ENCODE results near the gene MCF2L2. TPM values are rescaled to one million over a fixed set of nuclear protein-coding genes. Genes with fewer than 3 reads are reported as not detected.

Gene MCF2L2
- total and polyA plus RNA-seq, 2 experiments from 2014 or later = 4.4 to 12.9 TPM

DNA sequence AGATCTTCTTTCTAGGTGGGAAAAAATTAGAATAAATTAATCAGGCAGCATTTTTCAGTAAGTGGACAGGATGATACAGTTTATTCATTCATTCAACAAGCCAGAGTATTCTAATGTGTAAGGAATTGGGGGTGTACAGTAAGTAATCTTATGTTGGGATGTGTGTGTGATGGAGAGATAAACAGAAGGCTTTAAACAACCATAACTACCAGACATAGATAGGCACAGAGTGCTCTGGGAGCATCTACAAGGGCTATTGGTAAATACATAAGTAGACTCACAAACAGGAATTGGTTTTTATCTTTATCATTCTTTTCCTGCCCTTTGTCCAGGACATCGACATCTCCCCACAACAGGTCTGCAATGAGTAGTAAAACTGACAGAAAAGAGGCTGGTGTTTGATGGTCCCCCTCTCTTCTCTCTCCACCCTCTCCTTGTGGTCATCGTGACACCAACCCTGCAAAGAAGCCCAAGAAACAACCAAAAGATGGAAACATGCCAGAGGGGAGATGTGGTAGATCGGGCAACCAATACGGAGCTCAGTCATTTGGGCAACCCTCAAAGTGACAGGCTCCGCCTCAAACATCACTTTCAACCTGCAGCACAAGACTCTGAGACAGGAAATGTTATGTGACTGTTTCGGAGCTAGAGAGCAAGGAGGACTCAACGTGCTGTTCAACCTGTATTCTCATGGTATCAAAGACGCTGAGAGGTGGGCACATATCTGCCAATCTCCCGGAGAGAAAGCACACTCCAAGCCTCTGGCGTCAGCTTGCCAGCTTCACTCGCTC is 204.0 kb downstream of the MCF2L2 start:
- Histone ChIP-seq H3K9me3 (ENCODE audit: low read depth) (no peaks in the 10 kb centered on the region), H3K27ac (no peak overlapping the region), H3K36me3 (peaks cover 2% of the 10 kb centered on the region), H3K4me1 (ENCODE audit: low read depth) (no peaks in the 10 kb centered on the region), H3K4me3 (no peak overlapping the region), H3K27me3 (no peaks in the 10 kb centered on the region)
- TF ChIP-seq, protein P1, sequence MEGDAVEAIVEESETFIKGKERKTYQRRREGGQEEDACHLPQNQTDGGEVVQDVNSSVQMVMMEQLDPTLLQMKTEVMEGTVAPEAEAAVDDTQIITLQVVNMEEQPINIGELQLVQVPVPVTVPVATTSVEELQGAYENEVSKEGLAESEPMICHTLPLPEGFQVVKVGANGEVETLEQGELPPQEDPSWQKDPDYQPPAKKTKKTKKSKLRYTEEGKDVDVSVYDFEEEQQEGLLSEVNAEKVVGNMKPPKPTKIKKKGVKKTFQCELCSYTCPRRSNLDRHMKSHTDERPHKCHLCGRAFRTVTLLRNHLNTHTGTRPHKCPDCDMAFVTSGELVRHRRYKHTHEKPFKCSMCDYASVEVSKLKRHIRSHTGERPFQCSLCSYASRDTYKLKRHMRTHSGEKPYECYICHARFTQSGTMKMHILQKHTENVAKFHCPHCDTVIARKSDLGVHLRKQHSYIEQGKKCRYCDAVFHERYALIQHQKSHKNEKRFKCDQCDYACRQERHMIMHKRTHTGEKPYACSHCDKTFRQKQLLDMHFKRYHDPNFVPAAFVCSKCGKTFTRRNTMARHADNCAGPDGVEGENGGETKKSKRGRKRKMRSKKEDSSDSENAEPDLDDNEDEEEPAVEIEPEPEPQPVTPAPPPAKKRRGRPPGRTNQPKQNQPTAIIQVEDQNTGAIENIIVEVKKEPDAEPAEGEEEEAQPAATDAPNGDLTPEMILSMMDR (IDR thresholded peaks at IDR 0.05; ENCODE audit: low read depth, low read length) = no peak
- no peak for DNase-seq (ENCODE audit: low read depth in 1 of 2, low spot score in 1 of 2)

DNA sequence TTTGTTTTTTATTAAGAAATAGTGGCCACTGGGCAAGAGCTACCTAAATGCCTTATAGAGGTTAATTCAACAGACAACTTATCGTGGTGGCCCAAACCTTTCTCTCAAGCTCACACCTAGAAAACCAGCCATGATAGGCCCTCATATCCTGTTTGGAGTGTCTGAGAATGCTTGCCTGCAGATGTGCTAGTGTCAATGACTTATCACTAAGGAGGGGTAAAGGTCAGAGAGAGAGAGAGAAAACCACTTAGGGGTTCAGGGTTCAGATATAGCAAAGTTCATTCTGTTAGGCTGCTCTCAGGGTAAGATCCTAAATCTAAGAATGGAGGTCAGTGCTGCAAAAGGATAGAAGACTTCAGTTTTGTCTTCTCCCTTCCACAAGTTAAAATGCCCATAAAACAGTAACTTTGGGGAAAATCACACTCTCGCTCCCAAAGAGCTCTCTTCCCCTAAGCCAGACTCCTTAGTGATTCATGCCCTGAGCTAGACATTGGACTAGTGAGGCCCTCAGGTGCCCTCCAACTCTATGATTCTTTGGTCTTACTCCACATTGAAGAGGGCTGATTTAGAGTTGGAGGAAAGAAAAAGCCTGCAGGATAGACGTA is 205.7 kb downstream of the MCF2L2 start:
- TF ChIP-seq, protein P1 (IDR thresholded peaks at IDR 0.05; ENCODE audit: low read depth, low read length) = no peak
- no peak for DNase-seq (ENCODE audit: low read depth in 1 of 2, low spot score in 1 of 2)
- Histone ChIP-seq H3K27ac (no peak overlapping the region), H3K4me3 (no peak overlapping the region), H3K27me3 (no peaks in the 10 kb centered on the region), H3K9me3 (ENCODE audit: low read depth) (no peaks in the 10 kb centered on the region), H3K36me3 (peaks cover 2% of the 10 kb centered on the region), H3K4me1 (ENCODE audit: low read depth) (no peaks in the 10 kb centered on the region)

DNA sequence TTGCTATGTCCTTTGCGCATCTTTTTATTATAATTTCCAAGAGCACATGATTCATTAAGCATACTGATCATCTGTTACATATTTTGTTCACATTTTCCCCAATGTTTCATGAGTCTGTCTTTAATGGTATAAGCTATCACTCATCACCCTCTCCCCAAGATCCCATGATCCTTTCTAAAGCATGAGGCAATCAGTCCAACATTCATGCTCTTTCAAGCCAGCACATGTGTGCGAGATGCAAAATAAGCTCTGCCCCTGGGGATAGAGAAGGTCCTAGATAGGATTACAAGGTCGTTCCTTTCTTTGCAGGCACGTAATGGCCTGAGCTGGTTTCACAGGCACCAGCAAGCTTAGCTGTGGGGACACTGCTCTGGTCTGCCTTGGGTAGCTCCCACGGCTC is 207.6 kb downstream of the MCF2L2 start:
- H3K27ac ChIP-seq = no peak overlapping the region
- no peak overlapping the region for H3K4me3 ChIP-seq

DNA sequence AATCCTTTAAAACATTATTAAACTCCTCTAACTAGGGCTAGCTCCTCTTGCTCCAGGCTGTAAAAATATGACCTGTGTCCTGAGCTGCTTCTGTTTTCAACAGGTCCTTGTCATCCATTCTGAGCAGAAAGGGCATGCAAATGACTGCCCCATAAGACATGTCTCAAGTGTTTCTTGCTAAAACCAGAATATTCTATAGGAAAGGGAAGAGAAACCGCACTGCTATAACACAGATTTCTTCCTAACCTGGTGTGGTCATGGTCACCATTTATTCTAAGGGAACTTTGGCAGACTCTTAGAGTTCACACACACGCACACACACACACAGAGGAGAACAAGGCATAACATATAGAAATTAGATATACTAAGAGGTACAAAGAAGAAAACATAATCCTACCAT is 209.6 kb downstream of the MCF2L2 start:
- no peaks in the 10 kb centered on the region for H3K4me1 ChIP-seq (ENCODE audit: low read depth)
- no peak overlapping the region for H3K27ac ChIP-seq
- H3K9me3 ChIP-seq (ENCODE audit: low read depth) = no peaks in the 10 kb centered on the region
- peaks cover 4% of the 10 kb centered on the region for H3K36me3 ChIP-seq
- no peak overlapping the region for H3K4me3 ChIP-seq
- no peaks in the 10 kb centered on the region for H3K27me3 ChIP-seq
- DNase-seq (ENCODE audit: low read depth in 1 of 2, low spot score in 1 of 2) = no peak
- TF ChIP-seq, protein P1 (IDR thresholded peaks at IDR 0.05; ENCODE audit: low read depth, low read length) = no peak

More for the DNA sequence above, 207.6 kb downstream of the MCF2L2 start:
- Histone ChIP-seq H3K36me3 (peaks cover 2% of the 10 kb centered on the region), H3K27me3 (no peaks in the 10 kb centered on the region), H3K4me1 (ENCODE audit: low read depth) (no peaks in the 10 kb centered on the region), H3K9me3 (ENCODE audit: low read depth) (no peaks in the 10 kb centered on the region)
- TF ChIP-seq, protein P1 (IDR thresholded peaks at IDR 0.05; ENCODE audit: low read depth, low read length) = no peak
- DNase-seq (ENCODE audit: low read depth in 1 of 2, low spot score in 1 of 2) = no peak

DNA sequence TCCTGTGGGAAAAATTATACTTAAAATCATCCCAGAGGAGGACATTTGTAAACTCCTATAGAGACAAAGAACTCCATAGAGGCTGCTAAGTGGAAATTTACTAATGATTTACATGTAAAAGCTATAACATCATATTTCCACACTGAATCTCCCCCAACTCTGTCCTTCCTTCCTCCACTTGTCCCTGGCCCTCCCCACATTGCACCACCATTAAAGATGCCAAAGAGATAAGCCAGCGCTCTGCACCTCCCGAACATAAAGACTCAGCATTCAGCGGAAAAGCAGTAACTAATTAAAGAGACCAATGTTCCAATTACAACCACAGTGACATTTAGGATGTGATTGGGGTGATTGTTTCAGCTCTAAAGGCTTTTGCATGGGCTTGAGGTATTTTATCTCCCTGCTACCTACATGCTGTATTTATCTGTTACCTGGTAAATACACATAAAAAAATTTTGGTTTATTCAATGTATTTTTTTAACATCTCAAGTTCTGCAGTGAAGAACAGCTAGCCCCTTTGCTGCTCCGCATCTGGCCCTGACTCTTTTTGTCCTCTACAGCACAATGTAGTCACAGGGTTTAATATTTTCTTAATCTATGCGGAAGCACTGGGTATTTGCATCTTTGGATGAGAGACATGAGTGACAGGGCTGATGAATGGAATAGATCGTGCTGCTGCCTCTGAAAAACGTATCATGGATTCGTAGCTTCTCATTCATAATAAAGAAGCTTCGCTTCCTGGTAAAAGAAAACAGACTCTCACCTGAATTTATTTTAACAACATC is 210.7 kb downstream of the MCF2L2 start:
- Histone ChIP-seq H3K27me3 (no peaks in the 10 kb centered on the region), H3K27ac (no peak overlapping the region), H3K36me3 (peaks cover 4% of the 10 kb centered on the region), H3K4me1 (ENCODE audit: low read depth) (no peaks in the 10 kb centered on the region), H3K4me3 (no peak overlapping the region), H3K9me3 (ENCODE audit: low read depth) (no peaks in the 10 kb centered on the region)
- no peak for DNase-seq (ENCODE audit: low read depth in 1 of 2, low spot score in 1 of 2)
- TF ChIP-seq, protein P1 (IDR thresholded peaks at IDR 0.05; ENCODE audit: low read depth, low read length) = no peak
